Activated naive CD8-positive, alpha-beta T cell treated with anti-CD3 and anti-CD28 coated beads for 36 hours (primary cell): ENCODE data around the gene SMCO3. TPM values are rescaled to one million over a fixed set of nuclear protein-coding genes. Genes with fewer than 3 reads are reported as not detected.

Source experiments
- DNase-seq: peaks from one replicate; pipeline ENCODE4 v3.0.0; 2021
- H3K27ac Mint-ChIP-seq: one replicate; pipeline ENCODE4 v1.8.0; 2022; ENCODE audit warnings: mild to moderate bottlenecking, moderate library complexity, mixed read lengths
- H3K27me3 Mint-ChIP-seq: one replicate; pipeline ENCODE4 v1.8.0; 2022; ENCODE audit warnings: mild to moderate bottlenecking, mixed read lengths
- H3K36me3 Mint-ChIP-seq: one replicate; pipeline ENCODE4 v1.8.0; 2021; ENCODE audit warnings: mild to moderate bottlenecking, mixed read lengths
- H3K4me1 Mint-ChIP-seq: one replicate; pipeline ENCODE4 v1.8.0; 2021; ENCODE audit warnings: mixed read lengths
- H3K4me3 Mint-ChIP-seq: one replicate; pipeline ENCODE4 v1.8.0; 2022; ENCODE audit warnings: mild to moderate bottlenecking, moderate library complexity, mixed read lengths
- H3K9me3 Mint-ChIP-seq: one replicate; pipeline ENCODE4 v1.8.0; 2022; ENCODE audit warnings: mixed read lengths
- total RNA-seq, 2 experiments: library from RNA; stranded (reverse); gene quantifications; one replicate each; pipeline ENCODE4 v1.2.3, GENCODE V29; 2021

Gene SMCO3
- total RNA-seq, 2 experiments from 2014 or later, result not detected

GRCh38 chr12:14803011-14803829 lies 10.8 kb downstream of the SMCO3 start, which contains the start of the genes C12orf60 and WBP11:
Gene C12orf60 (plus strand): TSS chr12:14803670. CDS start chr12:14822936, 19,266 bp downstream.
Gene WBP11 (minus strand): TSS chr12:14803478. CDS start chr12:14801383, 2,095 bp downstream.
- Mint-ChIP-seq H3K27ac (no peak within 1 kb of the TSS), H3K4me1 (peaks cover 30% of the 10 kb centered on the region), H3K4me3 (no peak within 1 kb of the TSS), H3K27me3 (no peaks in the 10 kb centered on the region), H3K9me3 (no peaks in the 10 kb centered on the region), H3K36me3 (peaks cover 12% of the 10 kb centered on the region)
- DNase-seq, result peak; percentile 86

GRCh38 chr12:14802721-14803010 lies 11.3 kb downstream of the SMCO3 start:
- Mint-ChIP-seq H3K36me3 (peaks cover 12% of the 10 kb centered on the region), H3K9me3 (no peaks in the 10 kb centered on the region), H3K27ac (no peak overlapping the region), H3K4me1 (peaks cover 30% of the 10 kb centered on the region), H3K4me3 (no peak overlapping the region), H3K27me3 (no peaks in the 10 kb centered on the region)
- DNase-seq, result no peak

GRCh38 chr12:14802247-14802646 lies 11.7 kb downstream of the SMCO3 start:
- peaks cover 12% of the 10 kb centered on the region for H3K36me3 Mint-ChIP-seq
- H3K4me3 Mint-ChIP-seq, result no peak overlapping the region
- DNase-seq, result no peak
- H3K27me3 Mint-ChIP-seq, result no peaks in the 10 kb centered on the region
- H3K4me1 Mint-ChIP-seq, result peaks cover 30% of the 10 kb centered on the region
- H3K9me3 Mint-ChIP-seq, result no peaks in the 10 kb centered on the region
- H3K27ac Mint-ChIP-seq, result no peak overlapping the region

GRCh38 chr12:14795028-14795448 lies 18.9 kb downstream of the SMCO3 start:
- Mint-ChIP-seq H3K27ac (no peak overlapping the region), H3K4me3 (no peak overlapping the region)
- no peak for DNase-seq

GRCh38 chr12:14785568-14785967 lies 28.4 kb downstream of the SMCO3 start:
- H3K27ac Mint-ChIP-seq, result no peak overlapping the region
- peaks cover 43% of the 10 kb centered on the region for H3K36me3 Mint-ChIP-seq
- peaks cover 11% of the 10 kb centered on the region for H3K4me1 Mint-ChIP-seq
- H3K4me3 Mint-ChIP-seq, result no peak overlapping the region
- H3K27me3 Mint-ChIP-seq, result no peaks in the 10 kb centered on the region
- H3K9me3 Mint-ChIP-seq, result no peaks in the 10 kb centered on the region
- DNase-seq, result no peak

More at GRCh38 chr12:14795028-14795448, 18.9 kb downstream of the SMCO3 start:
- no peaks in the 10 kb centered on the region for H3K9me3 Mint-ChIP-seq
- peaks cover 8% of the 10 kb centered on the region for H3K4me1 Mint-ChIP-seq
- no peaks in the 10 kb centered on the region for H3K27me3 Mint-ChIP-seq
- peaks cover 39% of the 10 kb centered on the region for H3K36me3 Mint-ChIP-seq

- Mint-ChIP-seq H3K9me3 (no peaks in the 10 kb centered on the region), H3K27me3 (no peaks in the 10 kb centered on the region), H3K4me3 (no peak overlapping the region), H3K27ac (no peak overlapping the region), H3K4me1 (peaks cover 12% of the 10 kb centered on the region), H3K36me3 (peaks cover 33% of the 10 kb centered on the region)
- DNase-seq, result no peak
Measured at GRCh38 chr12:14784471-14784870, 29.5 kb downstream of the SMCO3 start.

GRCh38 chr12:14782756-14783155 lies 31.2 kb downstream of the SMCO3 start:
- Mint-ChIP-seq H3K27ac (no peak overlapping the region), H3K36me3 (peaks cover 24% of the 10 kb centered on the region), H3K4me1 (peaks cover 12% of the 10 kb centered on the region), H3K4me3 (no peak overlapping the region), H3K9me3 (no peaks in the 10 kb centered on the region), H3K27me3 (no peaks in the 10 kb centered on the region)
- no peak for DNase-seq

- Mint-ChIP-seq H3K27ac (no peak overlapping the region), H3K4me3 (no peak overlapping the region), H3K27me3 (no peaks in the 10 kb centered on the region), H3K4me1 (peaks cover 16% of the 10 kb centered on the region), H3K36me3 (peaks cover 14% of the 10 kb centered on the region), H3K9me3 (no peaks in the 10 kb centered on the region)
- no peak for DNase-seq
Measured at GRCh38 chr12:14781563-14781962, 32.4 kb downstream of the SMCO3 start.

- no peak overlapping the region for H3K27ac Mint-ChIP-seq
- H3K27me3 Mint-ChIP-seq, result no peaks in the 10 kb centered on the region
- no peaks in the 10 kb centered on the region for H3K9me3 Mint-ChIP-seq
- no peak for DNase-seq
- H3K4me1 Mint-ChIP-seq, result peaks cover 22% of the 10 kb centered on the region
- no peak overlapping the region for H3K4me3 Mint-ChIP-seq
- peaks cover 18% of the 10 kb centered on the region for H3K36me3 Mint-ChIP-seq
Measured at GRCh38 chr12:14780859-14781258, 33.1 kb downstream of the SMCO3 start.

GRCh38 chr12:14779834-14780233 lies 34.1 kb downstream of the SMCO3 start:
- Mint-ChIP-seq H3K9me3 (no peaks in the 10 kb centered on the region), H3K36me3 (peaks cover 18% of the 10 kb centered on the region), H3K4me3 (no peak overlapping the region), H3K4me1 (peaks cover 28% of the 10 kb centered on the region), H3K27ac (no peak overlapping the region), H3K27me3 (no peaks in the 10 kb centered on the region)
- no peak for DNase-seq

- H3K4me1 Mint-ChIP-seq, result peaks cover 29% of the 10 kb centered on the region
- no peaks in the 10 kb centered on the region for H3K27me3 Mint-ChIP-seq
- no peak for DNase-seq
- H3K4me3 Mint-ChIP-seq, result no peak overlapping the region
- peaks cover 12% of the 10 kb centered on the region for H3K36me3 Mint-ChIP-seq
- H3K9me3 Mint-ChIP-seq, result no peaks in the 10 kb centered on the region
- H3K27ac Mint-ChIP-seq, result no peak overlapping the region
Measured at GRCh38 chr12:14777271-14777670, 36.7 kb downstream of the SMCO3 start.

- H3K27ac Mint-ChIP-seq, result peak overlapping the region; percentile 97
- no peak for DNase-seq
- H3K27me3 Mint-ChIP-seq, result no peaks in the 10 kb centered on the region
- H3K4me1 Mint-ChIP-seq, result peaks cover 36% of the 10 kb centered on the region
- peaks cover 12% of the 10 kb centered on the region for H3K36me3 Mint-ChIP-seq
- H3K9me3 Mint-ChIP-seq, result no peaks in the 10 kb centered on the region
- H3K4me3 Mint-ChIP-seq, result peak overlapping the region; percentile 99
Measured at GRCh38 chr12:14776236-14776961, 37.6 kb downstream of the SMCO3 start.

GRCh38 chr12:14775636-14775980 lies 38.4 kb downstream of the SMCO3 start:
- Mint-ChIP-seq H3K27me3 (peaks cover under 1% of the 10 kb centered on the region), H3K4me3 (peak overlapping the region; percentile 99), H3K27ac (peak overlapping the region; percentile 97), H3K9me3 (no peaks in the 10 kb centered on the region), H3K36me3 (peaks cover 16% of the 10 kb centered on the region), H3K4me1 (peaks cover 39% of the 10 kb centered on the region)
- no peak for DNase-seq

GRCh38 chr12:14774906-14775635 lies 38.9 kb downstream of the SMCO3 start:
- Mint-ChIP-seq H3K9me3 (no peaks in the 10 kb centered on the region), H3K4me3 (peak overlapping the region; percentile 99), H3K36me3 (peaks cover 21% of the 10 kb centered on the region), H3K27me3 (peaks cover 6% of the 10 kb centered on the region), H3K27ac (peak overlapping the region; percentile 97), H3K4me1 (peaks cover 36% of the 10 kb centered on the region)
- DNase-seq, result peak; percentile 34
